GM23248 (cell line): Measurements from ENCODE around the gene CBLN1.

Source experiments
- EZH2 ChIP-seq: fragments of 200-600 bp; sonication (generic); IDR thresholded peaks from 2 replicates; pipeline ENCODE4 v1.6.1; 2018; ENCODE audit warnings: antibody characterized with exemption, mild to moderate bottlenecking; ENCODE audit not compliant: insufficient read depth, poor library complexity, severe bottlenecking
- EZH2phosphoT487 ChIP-seq: fragments of 200-600 bp; sonication (generic); IDR thresholded peaks from 2 replicates; pipeline ENCODE4 v1.6.1; 2018; ENCODE audit warnings: antibody characterized with exemption, moderate library complexity, mild to moderate bottlenecking, low read depth; ENCODE audit not compliant: insufficient read depth

DNA sequence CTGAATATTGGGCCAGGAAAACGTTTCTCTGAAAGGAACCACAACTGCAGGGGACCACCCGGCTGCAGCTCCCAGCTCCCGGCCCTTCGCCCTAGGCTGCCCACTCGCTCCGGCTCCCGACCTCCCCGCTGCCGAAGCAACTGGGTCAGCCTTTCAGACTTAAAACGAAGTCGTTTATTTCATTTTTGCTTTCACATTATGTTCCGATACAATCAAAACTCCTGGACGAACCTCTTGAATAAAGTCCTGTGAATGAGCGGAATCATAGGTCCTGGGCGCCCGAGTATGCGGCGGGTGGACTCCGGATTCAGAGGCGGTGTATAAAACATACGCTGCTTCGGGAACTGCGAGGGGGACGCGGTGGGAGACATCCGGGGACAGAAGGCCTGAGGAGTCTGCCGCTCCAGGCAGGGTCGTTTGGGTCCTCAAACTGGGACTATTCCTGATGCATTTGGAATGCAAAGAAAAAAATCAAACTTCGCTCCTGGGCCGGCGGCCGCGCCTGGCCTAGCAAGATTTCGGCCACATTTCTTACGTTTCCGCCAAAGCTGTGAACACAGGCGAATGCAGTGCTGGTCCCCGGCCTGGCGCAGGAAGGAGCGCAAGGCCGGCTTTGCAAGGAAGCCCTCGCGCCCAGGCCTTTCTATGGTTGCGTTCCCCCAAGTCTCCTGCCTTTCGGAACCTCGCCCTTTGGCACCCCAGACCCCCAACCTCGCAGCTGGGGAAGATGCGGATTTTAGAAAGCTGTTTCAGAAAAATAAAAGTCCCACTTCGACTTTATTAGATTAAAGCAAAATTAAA, 3.7 kb downstream of the CBLN1 start:
- peak; percentile 52; the same call in 1 of the 2 replicates for TF ChIP-seq EZH2phosphoT487
- TF ChIP-seq EZH2: peak; percentile 85
